Fibroblast of skin of right quadriceps (primary cell): ENCODE results near the gene WDR46.

Experiments
- DNase-seq: peaks from one replicate; pipeline ENCODE4 v3.0.0-alpha.2; 2013

Gene WDR46

DNA sequence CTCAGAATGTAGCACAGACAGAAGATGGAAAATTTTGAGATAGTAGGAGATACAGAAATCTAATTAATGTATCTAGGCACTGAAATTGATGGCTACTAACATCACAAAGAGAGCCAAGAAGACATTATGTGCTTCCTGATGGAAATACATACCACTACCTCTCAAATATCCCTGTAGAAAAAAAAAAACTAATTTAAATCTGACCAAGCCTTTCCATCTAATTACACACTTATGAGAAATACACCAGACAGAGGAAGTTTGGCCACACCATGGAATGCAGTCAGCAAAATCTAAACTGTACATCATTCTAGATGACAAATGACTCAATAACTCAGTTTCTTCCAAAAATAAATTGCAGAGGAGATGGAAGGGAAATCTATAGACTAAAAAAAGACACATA lies 36.3 kb downstream of the WDR46 start:
- DNase-seq = peak; percentile 80

DNA sequence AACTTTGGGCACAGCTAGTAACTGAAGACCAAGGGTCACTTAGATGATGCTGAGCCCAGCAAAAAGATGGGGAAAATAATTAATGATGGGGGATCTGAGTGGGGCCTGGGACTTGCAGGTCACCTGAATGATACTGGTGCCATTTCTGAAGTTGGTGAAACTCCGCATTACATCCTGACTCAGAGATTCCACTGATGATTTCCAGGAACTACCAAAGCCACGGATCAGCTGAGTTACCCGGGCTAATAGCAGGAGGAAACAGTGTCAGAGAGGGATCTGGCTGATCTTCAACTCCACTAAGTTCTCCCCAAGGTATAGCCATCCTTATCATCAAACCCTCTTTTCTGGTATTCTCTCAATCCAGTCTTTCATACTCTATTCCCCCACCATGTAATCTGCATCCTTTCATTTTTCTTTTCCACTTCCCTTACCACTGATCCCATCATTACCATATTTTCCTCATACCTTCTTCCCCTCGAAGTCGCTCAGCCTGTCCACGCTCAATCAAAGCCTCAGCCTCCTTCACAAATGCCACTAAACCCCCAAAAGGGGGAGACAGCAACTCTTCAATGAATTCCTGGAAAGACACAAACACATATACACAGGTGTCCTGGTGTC lies 37.5 kb downstream of the WDR46 start:
- DNase-seq = peak; percentile 35

DNA sequence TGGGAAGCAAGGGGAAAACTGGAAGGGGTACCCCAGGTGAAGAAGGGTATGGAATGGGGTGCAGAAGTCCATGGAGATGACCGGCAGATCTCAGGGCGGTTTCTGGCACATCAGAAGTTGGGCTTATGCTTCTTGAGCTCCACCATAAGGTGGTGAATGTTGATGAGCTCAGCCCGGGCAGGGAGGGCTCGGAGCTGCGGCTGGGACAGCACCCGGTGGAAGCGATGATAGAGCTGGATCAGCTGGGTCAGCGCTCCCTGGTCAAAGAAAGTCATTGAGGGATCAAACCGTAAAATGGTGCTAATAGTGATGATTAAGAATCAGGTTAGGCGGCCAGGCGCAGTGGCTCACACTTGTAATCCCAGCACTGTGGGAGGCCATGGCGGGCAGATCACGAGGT lies 38.3 kb downstream of the WDR46 start:
- DNase-seq = no peak

DNA sequence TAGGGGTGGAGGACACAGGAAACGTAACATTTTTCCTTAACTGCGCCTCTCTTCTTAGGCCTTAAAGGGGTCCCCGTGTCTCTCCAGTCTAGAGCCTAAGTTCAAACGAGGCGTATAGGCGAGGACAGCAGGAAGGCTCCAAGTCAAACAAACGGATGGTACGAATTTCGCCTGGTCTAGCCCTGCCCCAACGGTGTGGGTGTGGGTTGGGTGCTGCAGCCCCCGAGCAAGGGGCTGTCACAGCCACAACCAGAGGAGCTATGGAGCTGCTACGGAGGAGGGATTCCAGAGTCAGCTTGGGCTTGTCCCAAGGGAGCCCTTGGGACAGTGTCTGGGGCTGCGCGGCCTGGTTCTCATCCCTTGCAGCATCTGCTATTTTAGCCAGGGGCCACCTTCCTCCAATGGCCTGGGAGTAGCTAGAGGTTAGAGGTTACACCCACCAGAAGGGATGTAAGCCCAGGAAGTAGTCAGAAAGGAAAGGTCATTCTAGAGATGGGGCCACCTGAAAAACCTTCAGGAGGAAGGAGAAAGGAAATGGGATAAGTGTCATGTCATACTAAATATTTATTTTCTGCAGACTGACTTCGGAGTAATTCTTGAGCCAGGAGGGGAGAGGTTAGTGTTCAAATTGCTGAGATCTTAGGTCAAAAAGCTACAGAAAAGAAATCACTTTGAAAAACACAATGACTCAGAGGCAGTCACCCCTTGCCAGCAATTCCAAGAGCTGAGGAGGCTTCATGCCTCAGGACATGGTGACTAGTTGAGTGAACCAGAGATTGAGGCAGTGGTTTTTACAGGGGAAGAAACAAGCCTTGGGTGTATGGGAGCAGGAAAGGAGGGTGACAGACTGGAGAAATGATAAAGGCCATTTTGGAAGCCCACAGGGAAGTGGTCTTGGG lies 39.1 kb downstream of the WDR46 start:
- peak; percentile 77 for DNase-seq

DNA sequence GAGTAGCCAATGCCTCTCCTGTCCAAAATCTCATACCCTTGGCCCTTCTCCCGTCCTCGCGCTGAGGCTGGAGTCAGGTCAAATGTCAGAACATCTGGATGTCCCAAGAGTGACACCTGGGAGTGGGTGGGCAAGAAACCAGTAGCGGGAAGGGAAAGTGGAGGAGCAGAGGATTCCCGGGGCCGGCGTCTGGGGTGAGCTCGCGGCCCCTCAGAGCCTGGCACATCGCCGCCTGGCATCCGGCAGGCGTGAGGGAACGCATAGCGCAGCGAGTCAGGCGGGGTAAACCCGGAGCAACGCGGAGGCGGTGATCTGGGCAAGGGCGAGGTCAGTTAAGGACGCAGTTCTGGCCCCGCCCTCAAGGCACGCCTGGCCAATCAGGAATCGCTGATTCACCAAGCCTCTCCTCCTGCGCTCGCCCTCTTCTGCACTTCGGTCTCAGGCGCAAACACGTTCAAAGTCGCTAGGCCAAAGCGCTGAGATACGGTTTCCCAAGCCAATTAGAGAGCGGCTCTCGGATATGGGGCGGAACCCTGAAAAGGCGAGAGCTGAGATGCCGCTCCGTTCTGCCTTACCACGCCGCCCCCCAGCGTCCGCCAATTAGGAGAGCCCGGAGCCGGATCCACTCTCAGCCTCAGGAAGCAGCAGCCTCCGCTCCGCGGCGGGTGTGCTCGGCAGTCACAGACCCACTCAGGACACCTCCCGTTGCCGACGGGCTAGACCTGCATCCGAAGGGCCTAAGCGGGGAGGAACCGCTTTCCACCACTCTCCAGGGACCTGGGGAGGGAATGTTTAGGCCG lies 39.9 kb downstream of the WDR46 start:
- peak; percentile 99 for DNase-seq

DNA sequence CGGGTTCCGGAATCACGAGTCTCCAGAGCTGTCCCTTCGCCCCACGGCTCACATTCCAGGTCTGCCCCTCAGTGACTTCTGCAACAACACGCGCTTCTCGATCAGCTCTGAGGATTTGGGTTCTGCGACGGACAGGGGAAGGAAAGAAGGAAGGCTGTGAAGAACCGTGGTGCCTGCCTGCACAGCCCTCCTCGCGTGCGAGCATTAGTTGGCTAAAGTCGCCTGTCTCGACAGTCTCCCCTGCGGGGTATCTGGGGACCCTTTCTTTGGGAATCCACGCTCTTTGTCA lies 40.5 kb downstream of the WDR46 start:
- DNase-seq = peak; percentile 50

DNA sequence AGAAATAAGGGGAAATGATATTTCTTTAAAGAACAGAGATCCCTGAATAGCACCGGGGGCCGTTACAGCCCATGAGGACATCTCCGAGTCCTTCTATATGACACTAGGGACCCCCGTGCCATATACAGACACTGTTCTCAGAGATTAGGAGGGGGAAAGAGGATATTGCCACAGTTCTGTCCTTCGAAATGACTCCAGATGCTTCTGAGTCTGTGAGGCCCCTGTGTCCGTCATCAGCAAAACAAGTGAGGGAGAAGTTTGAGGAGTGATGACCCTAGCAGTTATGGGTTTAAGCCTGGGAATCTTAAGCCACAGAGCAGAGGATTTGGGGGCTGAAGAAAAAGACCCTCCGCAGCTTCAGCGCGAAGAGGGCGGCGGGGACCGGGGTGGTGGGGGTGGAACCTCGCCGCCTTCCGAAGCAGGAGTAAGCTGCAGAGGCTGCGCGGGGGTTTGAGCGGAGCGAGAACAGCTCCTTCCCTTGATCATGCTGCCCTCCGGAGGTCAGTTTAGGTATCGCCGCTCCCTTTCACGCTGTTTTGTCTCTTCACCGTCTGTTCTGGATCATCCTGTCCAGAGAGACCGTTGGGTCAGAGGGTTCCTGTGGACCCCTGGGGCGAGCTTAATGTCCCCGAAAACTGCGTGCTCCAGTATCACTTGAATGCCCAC lies 40.9 kb downstream of the WDR46 start:
- DNase-seq = peak; percentile 84

DNA sequence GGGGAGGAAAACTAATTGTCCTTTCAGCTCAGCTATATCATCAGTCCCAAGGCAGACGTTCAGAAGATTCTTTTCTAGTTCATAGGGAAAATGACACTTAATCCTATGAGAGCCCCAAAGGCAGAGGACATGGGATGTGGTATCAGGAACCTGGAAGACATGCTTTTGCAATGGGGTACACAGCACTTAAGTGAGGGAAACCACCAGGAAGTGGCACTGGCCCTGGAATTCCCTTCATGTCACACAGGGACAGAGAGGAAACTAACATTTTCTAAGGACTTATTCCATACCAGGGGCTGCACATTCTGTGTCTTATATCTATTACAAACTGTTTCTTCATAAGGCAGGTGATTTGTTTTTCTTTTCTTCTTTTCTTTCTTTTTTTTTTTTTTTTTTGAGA lies 45.6 kb downstream of the WDR46 start:
- DNase-seq = no peak

DNA sequence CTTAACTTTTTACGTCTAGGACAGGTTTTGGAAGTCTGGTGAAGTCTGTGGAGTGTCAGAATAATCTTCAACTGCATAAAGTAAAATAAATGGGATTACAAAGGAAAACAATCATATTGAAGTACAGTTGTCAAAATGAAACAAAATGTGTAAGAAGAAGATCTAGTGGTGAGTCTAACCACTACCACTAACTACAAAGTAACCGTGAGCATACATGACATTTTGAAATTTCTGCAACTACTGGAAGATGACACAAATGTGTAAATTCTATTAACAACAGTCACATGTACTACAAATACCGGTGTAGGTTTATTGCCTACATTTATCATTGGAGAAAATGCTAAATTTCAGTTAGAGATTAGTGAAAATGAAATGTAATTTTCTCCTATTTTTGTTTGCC lies 47.1 kb downstream of the WDR46 start:
- DNase-seq = no peak

DNA sequence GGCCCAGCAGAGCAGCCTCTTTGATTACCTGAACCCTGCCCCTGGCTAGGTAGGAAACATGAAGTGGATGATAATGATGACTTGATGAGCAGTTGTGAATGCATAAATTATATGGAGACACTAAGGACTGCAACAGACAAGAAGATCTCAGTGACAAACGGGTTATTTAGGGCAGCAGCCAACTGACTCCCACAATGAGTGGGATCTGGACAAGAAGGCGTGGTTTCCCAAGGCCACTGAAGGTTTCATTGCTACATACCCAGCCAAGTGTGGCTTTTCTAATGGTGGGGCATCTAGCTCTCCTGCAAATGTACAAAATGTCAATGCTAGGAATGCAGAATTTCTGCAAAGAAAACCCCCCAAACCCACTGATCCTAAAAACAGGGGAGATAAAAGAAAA lies 51.3 kb downstream of the WDR46 start:
- DNase-seq = no peak

DNA sequence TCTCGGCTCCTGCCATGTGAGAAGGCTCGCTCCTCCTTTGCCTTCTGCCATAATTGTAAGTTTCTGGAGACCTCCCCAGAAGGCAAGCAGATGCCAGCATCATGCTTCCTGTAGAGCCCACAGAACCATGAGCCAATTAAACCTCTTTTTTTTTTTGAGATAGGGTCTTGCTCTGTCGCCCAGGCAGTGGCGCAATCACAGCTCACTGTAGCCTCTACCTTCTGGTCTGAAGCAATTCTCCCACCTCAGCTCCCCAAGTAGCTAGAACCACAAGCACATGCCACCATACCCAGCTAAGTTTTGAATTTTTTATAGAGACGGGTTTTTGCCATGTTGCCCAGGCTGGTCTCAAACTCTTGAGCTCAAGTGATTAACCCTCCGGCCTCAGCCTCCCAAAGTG lies 52.2 kb downstream of the WDR46 start:
- no peak for DNase-seq

DNA sequence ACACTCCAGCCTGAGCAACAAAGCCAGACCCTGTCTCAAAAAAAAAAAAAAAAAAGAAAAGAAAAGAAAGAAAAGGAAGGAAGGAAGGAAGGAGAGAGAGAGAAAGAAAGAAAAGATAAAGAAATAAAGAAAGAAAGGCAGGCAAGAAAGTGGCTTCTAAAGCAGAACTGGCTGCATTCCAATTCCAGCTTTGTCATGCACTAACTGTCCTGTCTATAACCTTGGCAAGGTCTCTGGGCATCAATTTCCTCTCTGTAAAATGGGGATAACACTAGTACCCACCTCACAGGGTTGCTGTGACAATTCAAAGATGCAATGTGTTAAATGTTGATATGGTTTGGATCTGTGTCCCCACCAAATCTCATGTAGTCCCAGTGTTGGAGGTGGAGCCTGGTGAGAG lies 52.7 kb downstream of the WDR46 start:
- no peak for DNase-seq

DNA sequence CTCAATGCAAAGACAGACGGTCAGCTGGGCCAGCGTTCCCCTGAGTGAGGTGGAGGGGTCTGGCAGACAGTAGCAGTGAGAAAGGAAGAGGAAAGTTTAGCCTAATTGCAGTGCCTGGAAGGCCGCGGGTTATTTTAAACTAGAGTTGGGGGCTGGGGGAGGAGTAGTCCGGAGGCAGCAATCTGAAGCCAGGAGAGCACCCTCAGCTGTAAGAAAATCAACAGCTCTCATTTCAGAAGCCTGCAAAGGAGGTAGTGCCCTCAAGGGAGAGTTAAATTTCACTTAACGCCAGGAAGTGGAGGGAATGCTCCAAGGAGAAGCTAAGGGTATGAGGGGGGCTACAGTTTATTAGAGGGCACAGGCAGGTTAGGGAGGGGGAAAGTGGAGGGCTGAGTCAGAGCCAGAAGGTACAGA lies 53.8 kb downstream of the WDR46 start:
- DNase-seq = no peak
